HK-2 (cell line): ENCODE measurements around the gene NAV2.
"Not testable (repeated sequence)": the region's sequence is repeated elsewhere in the genome, so short reads cannot be mapped to it uniquely, and the experiment has no call there.

Experiments used
- DNase-seq: peaks from one replicate; pipeline ENCODE4 v3.0.0-alpha.2; 2018; ENCODE audit not compliant: unreplicated experiment

Gene NAV2

GRCh38 chr11:19895037-19895436 is 182.4 kb downstream of the NAV2 start:
- not testable (repeated sequence) for DNase-seq

DNA sequence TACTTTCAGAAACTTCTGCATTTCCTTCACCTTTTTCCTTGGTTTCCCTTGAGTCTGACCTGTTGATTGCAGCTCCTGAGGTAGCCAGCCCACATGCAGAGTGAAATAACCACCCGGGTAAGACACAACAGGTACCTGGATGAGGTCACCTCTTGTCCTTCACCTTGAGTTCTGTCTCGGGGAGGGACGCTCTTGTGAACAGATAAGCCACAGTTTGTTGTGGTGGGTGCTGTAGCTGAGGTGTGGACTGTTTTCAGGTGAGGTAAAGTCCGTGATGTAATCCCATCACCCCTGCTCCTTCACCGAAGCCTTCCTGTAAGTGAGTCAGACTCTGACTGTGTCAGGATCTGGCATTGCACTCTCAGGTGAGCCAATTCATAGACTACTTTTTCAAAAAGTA is 183.1 kb downstream of the NAV2 start:
- DNase-seq = no peak

DNA sequence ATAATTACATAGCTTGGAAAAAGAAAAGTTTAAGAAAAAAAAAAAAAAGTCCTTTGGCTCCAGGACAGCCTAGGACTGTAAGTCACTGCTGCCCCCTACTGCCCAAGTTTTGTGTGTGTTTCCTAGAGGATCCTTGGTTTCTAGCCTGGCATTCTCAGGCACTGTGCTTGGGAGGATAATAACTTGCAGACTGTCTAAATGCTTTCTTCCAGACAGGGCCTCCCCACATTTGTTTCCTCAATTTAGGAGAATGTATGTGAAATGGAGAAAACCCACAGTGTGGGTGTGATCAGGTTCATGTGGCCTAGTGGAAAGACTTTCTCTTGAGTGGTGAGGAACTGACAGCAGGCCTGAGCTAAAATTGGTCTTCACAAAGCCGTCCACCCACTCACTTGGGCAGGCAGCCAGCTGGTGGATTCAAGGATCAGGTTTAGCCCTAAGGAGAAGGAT is 191.0 kb downstream of the NAV2 start:
- DNase-seq = peak; percentile 51

DNA sequence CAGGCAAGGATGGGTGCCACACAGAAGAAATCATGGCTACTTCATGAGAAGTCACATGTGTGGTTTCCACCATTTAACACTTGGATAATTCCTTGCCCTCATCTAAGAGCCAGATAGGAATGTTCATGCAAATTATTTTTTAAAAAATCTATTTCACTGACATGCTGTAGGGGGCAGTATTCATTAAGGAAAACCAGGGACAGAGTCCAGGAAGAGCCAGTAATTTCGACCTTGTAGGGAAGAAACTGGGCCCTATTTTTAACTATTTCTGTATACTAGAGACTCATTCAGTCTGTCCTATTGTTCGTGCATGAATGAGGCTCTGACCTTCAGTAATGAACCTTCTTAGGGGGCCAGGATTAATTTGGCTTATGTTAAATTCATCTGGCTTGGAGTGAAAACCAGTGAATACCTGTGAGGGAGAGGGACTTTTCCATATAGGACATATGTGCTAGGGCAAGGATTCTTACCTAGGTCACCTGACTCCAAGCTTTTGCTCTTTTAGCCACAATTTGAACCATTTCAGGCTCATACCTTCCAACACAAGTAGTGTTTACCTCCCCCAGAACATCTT is 192.7 kb downstream of the NAV2 start:
- no peak for DNase-seq

- no peak for DNase-seq
These were observed 193.5 kb downstream of the NAV2 start for GRCh38 chr11:19906126-19906525.

DNA sequence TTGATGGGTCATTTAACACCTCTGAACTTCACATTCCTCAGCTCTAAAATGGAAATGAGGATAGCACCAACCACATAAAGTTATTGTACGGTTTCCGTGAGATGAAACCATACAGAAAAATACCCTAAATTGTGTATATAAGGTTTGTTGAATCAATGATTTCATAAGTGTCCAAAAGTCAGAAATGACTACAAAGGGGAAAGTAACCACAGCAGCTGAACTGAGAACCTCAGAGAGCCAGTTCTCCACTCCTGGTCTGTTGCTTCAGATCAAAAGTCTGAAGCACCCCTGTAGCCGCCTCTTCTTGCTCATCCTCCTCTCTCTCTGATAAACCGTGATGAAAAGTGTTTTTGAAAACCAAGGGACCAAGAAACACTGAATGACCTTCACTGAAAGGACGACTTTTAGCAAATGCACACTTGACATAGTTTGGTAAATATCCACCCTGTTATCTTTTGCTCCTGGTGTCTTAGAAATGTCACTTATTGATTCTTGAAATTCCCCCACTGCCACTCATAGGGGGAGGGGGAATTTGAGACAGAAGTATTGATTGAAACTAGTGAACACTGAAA is 194.5 kb downstream of the NAV2 start:
- DNase-seq = no peak

- no peak for DNase-seq
These were observed 195.2 kb downstream of the NAV2 start for GRCh38 chr11:19907839-19908238.

DNA sequence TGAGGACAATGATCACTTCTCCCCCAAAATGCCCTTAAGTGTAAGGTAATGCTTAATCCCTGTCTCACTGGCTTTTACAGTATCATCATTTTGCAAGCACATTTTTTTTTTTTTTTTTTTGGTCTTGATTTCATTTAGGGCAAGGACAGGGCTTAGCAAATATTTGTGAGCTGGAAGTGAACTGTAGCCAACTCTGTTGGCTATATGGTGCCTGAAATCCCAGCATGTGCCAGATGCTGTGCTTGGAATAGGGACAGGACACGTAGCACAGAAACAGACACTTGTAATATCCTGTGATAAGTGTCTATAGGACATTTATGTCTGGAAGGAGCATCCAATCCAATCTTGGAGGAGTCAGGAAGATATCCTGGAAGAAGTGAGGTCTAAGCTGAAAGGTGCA is 198.3 kb downstream of the NAV2 start:
- no peak for DNase-seq

- DNase-seq = no peak
These were observed 199.7 kb downstream of the NAV2 start for GRCh38 chr11:19912115-19912957.

DNA sequence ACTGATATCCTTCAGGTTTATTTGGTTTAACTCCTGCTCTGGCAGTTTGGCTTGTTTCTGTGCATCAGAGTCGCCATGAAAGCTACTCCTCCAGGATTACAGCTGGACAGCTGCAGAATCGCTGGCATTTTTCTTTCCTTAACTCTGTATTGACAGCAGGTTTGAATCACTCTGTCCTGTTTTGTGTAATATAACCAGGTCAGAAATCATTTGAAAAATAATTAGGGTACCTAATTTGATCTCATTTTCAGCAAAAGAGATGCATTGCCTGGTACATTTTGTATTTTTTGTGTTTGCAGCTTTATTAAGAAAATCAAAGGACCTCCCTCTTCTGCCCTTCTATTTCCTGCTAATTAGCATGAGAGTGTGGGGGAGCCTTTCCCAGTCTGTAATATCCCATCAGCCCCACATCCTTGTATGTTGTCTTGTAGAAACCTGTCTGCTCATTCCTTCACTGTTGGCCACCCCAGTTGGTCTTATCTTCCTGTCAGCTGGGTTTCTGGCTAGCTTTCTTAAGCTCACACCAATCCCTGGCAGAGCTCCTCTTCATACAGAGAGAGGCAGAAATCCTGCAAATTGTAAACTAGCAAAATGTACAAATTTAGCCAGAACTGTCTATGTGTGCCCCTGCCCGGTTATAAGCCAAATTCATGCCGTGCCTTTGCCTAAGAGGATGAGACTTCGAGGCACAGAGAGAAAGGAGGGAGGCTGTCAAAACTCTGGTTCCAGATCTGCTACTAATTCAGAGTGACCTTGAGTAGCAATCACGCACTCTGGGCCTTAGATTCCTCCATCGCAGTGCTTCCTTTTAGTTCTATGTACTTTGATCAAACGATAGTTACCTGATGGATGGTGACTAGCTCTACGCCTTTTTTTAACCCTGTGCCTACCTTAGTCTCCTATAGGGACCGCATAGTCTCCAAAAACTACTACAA is 200.6 kb downstream of the NAV2 start:
- no peak for DNase-seq

GRCh38 chr11:19913893-19914249 is 201.2 kb downstream of the NAV2 start:
- DNase-seq = no peak

DNA sequence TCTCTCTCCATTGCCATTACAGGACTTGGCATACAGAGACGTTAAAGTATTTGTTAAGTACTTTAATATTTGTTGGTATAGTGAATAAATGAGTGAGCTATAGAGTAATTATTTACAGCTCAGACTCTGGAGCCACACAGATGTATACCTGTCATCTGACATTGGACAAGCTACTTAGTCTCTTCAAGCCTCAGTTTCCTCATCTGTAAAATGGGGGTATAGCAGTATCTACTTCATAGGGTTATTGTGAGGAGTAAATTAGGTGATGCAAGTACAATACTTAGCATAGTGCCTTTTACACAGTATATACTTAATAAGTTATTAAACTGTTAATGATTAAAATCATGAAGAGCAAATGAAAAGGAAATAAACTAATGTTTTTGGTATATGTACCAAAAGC is 203.2 kb downstream of the NAV2 start:
- DNase-seq = no peak

- no peak for DNase-seq
These were observed 204.4 kb downstream of the NAV2 start for GRCh38 chr11:19917069-19917468.

GRCh38 chr11:19918302-19919049 is 205.8 kb downstream of the NAV2 start:
- no peak for DNase-seq

- no peak for DNase-seq
These were observed 206.5 kb downstream of the NAV2 start for GRCh38 chr11:19919050-19919561.

GRCh38 chr11:19920982-19921381 is 208.3 kb downstream of the NAV2 start:
- DNase-seq = no peak

DNA sequence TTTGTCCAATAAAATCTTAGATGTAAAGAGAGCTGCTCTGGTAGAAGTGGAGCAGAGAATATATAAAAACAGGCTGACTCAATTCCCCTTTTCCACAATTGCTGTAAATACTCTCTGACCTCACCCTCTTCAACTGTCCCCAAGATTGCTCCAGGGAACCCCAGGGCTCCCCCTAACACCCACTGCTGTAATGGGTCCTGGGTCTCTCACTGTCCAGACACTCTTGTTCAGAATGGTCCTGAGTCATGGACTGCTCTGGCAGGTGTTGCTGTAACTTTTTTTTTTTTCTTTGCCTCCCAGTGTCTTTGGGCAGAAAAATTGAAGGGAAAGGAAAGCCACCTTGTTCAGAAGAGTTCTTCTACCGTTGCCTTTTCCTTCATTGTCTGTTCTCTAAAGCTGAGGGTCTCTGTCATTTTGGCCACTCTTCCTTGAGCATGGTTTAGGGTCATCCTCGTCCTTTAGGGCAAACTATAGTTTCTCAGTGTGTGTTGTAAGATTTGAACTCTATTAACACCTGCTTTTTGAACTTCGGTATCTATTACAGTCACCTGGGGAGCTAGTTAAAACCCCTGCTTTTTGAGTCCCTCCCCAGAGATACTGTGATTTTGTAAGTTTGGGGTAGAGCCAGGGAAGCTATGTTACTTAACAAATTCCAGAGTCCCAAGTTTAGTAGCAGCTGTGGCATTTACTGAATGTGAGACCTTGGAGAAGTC is 209.5 kb downstream of the NAV2 start:
- DNase-seq = no peak

DNA sequence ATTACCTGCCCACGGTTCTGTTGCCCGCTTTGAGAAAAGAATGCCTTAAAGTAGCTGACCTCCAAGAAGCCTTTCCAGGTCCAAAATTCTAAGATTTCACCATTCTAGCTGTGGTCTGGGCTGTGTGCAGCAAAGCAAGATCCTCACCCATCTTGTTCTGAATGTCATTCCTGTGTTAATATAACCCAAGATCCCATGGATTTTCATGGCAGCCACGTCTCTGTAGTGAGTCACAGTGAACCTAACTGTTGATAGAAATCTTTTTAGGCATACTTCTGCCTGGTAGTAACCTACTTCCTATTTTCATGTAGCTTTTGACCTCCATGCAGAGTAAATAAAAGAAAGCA is 210.0 kb downstream of the NAV2 start:
- DNase-seq = no peak

- DNase-seq = no peak
These were observed 211.0 kb downstream of the NAV2 start for GRCh38 chr11:19923626-19924025.

DNA sequence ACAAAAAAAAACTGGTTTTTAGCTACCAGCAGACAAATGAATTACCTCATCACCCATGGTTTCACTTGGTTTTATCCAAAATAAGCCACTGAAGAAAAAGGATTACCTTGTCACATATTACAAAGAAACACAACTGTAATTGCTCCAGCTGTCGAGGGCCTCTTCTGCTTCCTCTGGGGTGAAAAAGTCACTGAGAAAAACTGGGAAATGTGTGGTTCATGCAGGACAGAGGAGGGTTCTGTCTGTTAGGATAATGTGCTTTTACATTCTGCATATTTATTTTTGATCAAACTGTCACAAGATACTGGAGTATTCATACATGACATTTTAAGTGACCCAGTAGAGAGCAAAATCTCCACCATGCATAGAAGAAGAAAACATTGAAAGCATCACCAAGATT is 211.7 kb downstream of the NAV2 start:
- DNase-seq = no peak

- DNase-seq = no peak
These were observed 212.1 kb downstream of the NAV2 start for GRCh38 chr11:19924716-19925115.
